ENCODE results near the gene OSBPL5. TPM values are rescaled to one million over a fixed set of nuclear protein-coding genes. Genes with fewer than 3 reads are reported as not detected.

The OSBPL5 gene
- polyA plus RNA-seq, 1 donor = 12.1 TPM

DNA sequence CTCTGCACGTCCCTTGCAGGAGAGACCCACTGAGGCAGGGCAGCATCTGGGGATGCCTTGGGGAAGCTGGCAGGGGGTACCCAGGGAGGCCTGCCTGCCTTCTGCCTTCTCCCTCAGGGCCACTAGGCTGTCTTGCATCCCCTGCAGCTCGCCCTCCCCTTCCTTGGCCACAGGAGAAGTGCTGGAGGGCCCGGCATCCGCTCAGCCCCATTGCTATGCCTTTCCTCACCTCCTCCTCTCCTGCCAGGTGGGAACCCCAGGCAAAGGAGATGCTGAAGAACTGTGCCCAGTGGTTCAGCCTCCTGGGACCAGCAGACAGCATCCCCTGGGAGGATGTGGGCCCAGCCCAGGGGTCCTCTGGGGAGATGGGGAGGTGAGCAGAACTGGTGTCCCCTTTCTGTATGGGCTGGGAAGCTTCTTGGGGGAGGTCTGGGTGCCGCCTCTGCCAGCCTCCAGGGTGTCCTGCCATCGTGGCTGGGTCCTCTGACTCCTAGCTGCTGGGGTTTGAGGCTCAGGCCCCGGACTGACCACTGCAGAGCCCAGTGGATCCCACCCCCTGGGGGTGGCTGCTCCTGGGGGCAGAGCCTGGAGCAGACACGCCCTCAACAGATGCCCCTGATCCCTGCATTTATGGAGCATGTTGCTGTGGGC is 32.9 kb upstream of the OSBPL5 start:
- DNase-seq (ENCODE audit: low read depth) = no peak

DNA sequence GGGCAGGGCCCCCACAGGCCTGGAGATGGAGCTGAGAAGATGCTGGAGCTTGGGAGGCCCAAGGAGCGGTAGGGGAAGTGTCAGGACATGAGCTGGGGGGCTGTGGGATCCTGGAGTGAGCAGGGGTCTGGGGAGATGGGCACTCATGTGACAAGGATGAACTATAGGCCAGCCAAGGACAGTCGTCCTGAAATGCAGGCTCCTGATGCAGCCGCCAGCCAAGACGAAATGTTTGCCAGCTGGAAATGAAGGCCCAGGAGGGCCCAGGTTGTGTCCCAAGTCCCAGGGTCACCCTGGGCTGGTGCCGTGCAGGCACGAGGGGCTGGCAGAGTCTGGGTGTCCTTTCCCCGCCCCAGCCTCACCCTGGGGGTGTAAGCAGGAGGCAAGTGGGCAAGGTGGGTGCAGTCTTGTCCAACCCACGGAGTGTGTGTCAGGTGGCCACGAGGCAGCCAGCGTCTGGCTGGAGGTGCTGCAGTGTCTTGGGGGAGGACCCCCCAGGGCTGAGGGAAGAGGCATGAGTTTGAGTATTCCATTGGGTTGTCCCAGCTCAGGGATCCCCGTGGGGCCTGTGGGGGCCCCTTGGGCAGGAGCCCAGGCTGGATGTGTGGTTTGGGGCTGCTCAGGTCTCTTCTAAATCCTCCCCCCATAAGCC is 32.1 kb upstream of the OSBPL5 start:
- DNase-seq (ENCODE audit: low read depth) = no peak

DNA sequence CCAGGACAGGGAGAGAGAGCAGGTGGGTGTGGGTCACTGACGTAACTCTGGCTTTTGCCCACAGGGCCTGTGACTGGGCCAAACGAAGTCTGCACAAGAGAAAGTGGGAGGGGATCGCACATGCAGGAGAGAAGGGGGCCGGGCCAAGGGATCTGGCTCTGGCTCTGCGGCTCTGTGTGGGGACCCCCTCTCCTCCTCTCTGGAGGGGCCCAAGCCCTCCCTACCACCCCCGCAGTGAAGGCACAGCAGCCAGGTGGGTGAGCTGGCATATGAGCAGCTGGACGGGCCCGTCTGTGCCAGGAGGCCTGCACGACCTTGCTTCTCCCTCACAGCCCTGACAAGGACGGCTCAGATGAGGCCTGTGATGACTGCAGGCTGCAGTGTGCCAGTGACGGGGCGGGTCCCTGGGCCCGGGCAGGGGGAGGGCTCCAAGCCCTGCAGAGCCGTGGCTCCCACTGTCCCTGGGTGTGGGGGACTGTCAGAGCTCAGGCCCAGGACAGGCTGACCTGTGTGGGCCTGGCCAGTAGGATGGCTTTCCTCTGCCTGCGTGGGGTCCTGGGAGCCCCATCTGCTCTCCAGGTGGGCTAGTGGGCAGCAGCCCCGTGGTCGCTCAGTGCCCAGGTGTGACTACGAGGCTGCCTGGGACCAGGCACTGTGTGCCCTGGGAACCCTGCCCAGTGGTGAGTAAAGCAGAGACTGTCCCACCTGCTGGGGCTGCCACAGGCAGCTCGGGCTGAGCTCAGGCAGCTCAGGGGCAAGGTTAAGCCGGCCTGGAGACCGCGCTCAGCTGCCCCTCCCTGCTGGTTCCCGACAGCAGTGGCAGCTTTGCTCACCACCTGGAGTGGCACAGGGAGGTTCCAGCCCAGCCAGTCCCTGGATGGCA is 31.3 kb upstream of the OSBPL5 start:
- DNase-seq (ENCODE audit: low read depth) = no peak

DNA sequence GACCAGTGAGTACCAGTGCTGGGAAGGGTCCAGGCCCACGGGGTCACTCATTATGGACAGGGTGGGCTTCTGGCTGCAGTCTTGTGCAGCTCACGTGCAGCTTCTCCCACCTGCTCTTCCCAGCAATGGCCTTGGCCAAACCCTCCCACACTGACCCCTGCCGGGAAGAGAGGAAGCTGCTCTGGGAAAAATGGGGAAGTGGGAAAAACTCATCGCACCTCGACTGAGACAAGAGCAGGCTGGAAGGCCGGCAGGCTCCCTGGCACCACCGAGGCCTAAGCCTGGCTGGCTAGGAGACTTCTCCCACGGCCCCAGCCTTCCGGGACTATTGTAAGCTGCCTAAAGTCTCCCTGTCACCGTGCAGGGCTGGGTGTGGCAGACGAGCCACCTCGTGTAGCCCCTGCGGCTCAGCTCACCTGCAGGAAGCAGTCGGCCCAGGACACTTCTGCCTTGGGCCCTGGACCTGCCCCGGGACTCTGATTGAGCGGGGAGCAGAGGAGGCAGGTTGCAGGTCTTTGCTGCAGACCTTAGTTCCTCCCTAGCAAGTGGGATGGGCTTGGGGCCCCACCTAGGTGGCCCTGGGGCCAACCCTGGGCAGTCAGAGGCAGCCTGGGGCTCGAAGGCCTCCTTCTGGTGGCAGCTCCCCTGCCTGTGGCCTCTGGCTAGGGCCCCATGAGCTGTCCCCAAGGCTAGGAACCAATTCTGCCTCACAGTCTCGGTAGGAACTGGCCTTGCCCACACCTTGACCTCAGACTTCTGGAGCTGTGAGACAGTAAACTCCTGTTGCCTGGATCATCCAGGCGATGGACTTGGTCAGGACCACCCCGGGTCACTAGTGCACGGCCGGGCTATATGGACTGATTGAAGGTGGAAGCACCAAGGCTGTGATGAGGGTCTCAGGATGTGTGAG is 30.4 kb upstream of the OSBPL5 start:
- no peak for DNase-seq (ENCODE audit: low read depth)

DNA sequence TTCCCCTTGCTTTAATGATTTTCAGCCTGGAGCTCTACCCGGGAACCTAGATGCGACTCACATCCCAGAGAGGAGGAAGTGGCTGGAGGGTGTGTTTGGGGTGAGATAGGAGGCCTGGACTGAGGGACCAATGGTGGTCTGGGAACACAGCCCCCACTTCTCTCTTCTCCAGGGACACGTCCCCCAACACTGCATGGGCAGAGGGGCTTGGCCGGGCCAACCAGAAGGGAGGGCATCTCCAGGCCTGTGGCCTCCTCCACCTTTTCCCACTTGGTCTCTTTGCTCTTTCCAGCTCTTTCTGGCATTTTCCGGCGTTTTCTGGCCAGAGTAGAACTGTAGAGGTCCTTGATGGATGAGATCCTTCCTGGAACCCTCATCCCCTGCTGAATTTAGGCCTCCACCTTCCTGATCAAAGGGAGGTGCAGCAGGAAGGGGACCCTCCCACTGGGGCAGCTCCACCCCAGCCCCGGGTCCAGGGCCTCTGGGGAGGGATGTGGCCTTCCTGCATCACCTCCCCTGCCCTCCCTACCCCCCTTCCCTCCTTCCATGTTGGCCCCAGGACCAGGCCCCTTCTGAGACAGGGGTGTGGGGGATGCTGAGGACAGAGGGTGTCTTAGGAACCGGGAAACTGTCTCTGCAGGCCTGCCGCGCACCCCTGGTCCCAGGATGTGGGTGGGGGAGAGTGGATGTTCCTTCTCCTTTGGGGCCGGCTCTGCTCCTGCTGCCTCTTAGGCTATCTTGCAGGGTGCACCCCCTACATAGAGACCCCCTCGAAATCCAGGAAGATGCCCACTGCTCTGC is 29.1 kb upstream of the OSBPL5 start:
- no peak for DNase-seq (ENCODE audit: low read depth)

DNA sequence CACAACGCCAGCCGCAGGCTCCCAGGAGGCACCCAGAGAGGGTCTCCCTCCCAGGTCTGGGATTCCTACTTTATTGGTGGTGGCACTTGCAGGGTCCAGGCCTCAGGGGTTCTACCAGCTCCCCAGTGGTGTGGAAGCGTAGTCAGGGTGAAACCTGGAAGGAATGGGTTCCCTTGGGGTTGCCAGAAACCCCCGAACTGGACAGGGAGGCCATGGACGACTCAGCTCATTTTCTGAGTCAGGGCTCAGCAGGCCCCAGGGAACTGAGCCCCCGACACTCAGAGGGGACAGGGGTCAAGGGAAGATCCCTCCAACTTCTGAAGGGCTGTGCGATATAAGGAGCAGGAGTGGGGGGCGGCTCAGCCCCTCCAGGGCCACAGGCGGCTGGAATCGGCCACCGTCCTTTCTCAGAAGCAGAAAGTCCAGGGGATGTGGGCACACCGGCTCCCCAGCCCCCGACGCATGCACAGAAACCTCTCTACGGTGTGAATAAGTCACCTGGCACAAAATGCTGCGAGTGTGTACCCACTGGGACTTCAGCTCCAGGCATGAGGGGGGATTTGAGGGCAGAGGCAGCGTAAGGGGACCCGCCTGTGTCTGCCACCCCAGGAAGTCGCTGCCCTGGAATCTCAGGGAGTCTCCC is 28.4 kb upstream of the OSBPL5 start:
- DNase-seq (ENCODE audit: low read depth) = no peak

DNA sequence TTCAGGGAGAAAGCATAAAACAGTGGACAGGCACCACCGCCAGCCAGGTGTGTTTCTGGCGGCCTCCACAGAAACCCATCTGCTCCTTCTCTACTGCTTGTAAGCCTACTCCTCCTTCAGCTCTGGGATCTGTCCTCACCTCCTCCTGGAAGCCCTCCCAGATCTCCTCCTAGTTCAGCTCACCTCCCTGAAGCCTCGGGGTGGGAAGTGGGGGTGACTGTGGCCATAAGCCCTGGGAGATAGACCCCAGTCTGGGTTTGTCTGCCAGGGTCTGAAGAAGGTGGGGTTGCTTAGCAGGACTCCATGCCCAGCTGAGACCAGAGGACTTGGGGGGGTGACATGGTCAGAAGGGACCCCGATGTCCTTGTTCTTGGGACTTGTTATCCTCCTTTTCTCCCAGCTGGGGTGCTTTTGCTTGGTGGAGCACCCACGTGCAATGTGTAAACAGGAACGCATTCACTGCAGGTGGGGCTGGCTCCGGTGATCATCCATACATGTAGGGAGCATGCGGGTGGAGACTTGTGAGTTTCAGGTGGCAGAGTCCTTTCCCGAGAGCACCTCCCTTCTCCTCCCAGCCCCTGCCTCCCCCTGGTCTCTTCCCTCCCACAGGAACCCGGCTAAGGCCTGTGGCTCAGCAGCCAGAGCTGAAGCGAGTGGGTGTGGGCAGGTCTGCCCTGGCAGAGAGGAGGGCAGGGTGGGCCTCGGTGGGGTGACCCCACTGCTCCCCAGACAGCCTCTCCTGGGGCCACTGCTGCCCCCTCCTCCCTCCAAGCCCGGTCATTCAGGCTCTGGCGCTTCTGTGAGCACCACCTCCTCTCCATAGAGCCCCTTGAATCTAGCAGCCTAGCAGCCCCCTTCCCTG is 27.6 kb upstream of the OSBPL5 start:
- no peak for DNase-seq (ENCODE audit: low read depth)

DNA sequence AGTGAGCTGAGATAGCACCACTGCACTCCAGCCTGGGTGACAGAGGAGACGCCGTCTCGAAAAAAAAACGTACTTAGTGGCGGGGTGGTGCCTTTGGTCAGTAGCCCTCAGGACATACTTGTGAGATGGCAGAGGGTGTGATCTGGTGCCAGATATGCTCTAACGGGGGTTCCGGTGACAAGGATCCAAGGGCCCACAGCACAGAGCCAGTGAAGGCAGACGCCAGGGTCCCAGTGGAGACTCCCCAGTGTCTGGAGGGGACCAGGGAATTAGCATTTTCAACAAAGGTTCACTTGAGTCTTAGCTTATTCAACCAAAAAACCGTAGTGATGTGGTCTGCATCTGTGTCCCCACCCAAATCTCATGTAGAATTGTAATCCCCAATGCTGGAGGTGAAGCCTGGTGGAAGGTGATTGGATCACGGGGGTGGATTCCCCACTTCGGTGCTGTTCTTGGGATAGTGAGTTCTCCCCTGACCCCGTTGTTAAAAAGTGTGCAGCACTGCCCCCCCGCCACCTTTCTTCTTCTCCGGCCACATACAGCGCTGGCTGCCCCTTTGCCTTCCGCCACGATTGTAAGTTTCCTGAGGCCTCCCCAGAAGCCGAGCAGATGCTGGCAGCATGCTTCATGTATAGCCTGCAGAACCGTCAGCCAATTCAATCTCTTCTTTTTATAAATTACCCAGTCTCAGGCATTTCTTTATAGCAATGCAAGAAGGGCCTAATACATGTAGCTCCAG is 26.6 kb upstream of the OSBPL5 start:
- DNase-seq (ENCODE audit: low read depth) = no peak

DNA sequence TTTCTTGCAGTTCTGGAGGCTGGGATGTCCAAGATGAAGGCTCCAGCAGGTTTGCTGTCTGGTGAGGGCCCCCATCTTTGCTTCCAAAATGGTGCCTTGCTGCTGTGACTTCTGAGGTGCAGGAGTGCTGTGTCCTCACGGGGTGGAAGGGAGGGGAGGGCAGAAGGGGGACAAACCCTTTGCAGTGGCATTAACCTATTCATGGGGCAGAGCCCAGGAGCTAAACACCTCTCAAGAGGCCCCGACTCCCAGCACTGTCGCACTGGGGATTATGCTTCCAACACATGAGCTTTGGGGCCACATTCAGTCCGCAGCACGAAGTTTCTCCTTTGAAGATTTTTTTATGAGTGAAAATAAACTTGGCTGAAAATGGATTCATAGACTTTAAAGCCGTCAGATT is 25.5 kb upstream of the OSBPL5 start:
- DNase-seq (ENCODE audit: low read depth) = no peak

DNA sequence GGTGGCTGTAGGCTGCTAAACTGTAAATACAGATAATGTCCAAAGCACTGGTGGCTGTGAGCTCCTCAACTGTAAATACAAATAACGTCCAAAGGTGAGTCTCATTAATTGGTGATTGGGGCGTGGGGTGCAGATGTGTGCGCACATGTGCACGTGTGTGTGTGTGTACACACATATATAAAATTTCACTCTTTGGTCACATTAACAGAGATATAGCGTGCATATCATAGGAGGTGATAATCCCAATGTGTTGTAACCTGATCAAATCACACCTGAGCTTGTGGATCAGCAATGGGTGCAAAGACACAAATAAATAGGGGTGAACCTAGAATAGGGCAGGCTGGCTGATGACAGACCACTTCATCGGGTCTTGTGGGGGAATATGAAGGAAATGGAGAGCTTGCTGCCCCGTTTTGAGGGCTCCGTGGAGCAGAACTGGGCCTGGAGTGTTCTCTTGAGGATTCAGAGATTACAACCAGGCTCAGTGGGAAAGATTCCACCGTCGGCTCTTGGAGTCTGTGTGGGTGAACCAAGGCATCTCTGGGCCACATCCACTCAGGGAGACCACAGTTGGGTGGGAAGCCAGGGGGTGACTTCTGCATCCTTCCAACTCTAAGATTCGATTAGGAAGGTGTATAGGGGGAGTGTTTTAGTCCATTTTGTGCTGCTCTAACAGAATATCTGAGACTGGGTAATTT is 24.9 kb upstream of the OSBPL5 start:
- no peak for DNase-seq (ENCODE audit: low read depth)

DNA sequence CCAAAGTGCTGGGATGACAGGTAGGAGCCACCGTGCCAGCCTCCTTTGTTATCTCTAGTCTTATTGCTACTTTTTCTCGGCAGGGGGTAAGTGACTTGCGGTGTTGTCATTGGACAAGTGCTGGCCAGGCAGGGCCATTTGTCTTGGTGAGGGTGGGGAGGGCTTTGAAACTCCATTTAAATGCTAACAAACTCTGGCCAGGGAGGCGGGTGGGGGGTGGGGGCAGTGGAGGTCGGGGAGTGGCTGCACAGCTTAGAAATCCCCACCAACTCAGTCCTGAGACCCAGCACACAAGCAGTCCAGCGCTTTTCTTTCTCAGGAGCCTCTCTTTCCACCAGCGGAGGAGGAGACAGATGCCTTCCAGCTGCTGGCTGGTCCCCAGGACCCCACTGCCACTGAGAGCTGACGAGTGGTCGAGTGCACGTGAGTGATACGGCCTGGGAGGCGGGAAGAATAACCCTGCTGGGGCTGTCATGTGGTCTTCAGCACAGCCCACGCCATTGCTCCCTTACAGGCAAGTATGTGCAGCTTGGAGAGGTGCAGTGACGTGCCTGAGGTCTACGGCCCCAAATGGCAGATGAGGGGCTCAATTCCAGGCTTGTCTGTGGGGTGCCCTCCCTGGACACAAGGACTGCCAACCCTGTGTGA is 24.2 kb upstream of the OSBPL5 start:
- DNase-seq (ENCODE audit: low read depth) = no peak

DNA sequence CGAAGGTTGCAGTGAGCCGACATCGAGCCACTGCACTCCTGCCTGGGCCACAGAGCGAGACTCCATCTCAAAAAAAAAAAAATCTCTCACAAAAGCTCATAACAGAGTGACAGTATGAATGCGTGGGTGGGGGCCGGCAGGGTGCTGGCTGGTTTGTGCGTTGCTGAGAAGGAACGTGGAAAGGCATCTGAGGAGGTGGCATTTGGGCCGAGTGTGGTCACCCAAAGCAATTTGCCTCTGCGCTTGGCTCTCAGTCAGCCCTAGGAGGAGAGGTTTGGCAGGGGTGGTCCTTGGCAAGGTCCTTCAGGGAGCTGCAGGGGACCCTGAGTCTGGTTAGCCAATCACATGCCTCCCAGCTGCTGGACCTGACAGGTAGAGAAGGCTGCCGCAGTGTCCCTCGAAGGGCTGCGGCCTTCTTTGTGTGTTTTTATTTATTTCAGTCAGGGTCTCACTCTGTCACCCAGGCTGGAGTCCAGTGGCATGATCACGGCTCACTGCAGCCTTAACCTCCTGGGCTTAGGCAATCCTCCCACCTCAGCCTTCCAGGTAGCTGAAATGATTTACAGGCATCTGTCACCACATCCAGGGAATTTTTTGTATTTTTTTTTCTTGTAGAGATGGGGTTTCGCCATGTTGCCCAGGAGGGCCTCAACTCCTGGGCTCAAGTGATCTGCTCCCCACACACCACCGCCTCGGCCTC is 23.5 kb upstream of the OSBPL5 start:
- DNase-seq (ENCODE audit: low read depth) = no peak

DNA sequence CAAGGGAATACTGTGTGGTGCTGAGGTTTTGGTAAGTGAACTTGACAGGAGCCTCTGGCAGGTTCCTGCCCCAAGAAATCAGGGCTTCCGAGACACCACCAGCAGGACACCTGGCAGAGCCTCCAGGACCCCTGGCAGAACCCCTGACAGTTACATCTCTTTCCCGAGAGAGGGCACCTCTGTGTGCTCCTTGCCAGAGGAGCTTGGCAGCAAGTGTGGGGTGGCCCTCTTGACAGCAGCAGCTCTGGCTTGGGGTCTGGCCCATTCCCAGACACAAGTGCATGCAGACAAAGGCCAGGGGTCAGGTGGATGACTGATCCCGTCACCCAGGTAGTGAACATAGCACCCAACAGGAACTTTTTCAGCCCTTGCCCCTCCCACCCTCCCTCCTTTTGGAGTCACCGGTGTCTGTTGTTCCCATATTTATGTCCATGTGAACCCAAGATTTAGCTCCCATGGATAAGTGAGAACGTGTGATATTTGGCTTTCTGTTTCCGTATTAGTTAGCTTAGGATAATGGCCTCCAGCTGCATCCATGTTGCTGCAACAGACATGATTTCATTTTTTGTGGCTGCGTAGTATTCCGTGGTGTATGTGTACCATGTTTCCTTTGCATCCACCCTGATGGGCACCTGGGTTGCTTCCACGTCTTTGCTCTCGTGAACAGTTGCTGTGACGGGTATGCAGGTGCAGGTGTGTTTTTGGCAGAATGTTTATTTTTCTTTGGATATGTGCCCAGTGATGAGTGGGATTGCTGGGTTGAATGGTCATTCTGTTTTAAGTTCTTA is 21.2 kb upstream of the OSBPL5 start:
- no peak for DNase-seq (ENCODE audit: low read depth)

DNA sequence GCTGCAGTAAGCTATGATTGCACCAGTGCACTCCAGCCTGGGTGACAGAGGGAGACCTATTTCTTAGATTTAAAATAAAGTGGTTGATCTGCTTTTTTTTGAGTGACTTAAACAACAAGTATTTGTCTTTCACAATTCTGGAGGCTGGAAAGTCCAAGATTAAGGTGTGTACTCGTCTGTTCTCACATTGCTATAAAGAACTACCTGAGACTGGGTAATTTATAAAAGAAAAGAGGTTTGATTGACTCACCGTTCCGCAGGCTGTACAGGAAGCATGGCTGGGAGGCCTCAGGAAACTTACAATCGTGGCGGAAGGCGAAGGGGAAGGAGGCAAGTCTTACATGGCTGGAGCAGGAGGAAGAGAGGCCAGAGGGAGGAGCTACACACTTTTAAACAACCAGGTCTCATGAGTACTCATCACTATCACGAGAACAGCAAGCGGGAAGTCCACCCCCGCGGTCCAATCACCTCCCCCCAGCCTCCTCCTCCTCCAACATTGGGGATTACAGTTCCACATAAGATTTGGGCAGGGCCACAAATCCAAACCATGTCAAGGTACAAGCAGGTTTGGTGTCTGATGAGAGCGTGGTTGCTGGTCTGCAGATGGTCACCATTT is 19.7 kb upstream of the OSBPL5 start:
- DNase-seq (ENCODE audit: low read depth) = no peak

DNA sequence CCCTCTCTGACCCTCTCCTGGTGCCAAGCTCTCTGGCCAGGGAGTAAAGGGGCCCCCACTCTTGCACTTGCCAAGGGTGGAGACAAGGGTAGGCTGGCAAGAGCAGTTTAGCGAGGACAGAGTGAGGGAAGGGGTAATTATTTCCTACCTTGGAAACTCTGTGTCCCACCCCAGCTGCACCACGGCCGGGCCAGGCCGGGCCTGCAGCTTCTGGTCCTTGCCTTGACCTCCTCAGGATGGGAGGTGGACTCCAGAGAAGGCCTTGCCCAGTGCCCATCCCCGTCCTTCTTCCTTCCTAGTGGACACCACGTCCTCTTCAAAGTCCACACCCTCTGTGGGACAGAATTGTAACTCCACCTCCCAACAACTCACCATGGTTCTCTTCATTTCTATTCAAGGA is 18.4 kb upstream of the OSBPL5 start:
- no peak for DNase-seq (ENCODE audit: low read depth)

DNA sequence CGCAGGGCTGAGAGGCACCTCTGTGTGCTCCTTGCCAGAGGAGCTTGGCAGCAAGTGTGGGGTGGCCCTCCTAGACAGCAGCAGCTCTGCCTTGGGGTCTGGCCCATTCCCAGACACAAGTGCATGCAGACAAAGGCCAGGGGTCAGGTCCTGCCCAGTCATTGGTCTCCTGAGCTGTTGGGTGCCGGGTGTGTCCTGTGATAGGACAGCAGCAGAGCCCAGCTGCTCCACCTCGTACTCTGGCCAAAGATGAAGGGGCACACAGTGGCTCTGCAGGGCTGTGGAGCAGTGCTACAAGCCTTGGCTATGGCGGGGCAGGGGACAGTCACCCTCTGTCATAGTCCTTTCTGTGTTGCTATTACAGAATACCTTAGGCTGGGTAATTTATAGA is 17.3 kb upstream of the OSBPL5 start:
- DNase-seq (ENCODE audit: low read depth) = no peak
